HG02642 (cell line): ENCODE measurements around the gene PSMC1.
A peak's percentile ranks its signal among the peaks of the same experiment; 100 is the strongest.
"Not testable (repeated sequence)": the region's sequence is repeated elsewhere in the genome, so short reads cannot be mapped to it uniquely, and the experiment has no call there.

Experiments
- ATAC-seq: cut with Tn5 transposase; IDR thresholded peaks from one replicate; pipeline ENCODE4 v1.9.1; 2021; ENCODE audit warnings: mild to moderate bottlenecking; ENCODE audit not compliant: unreplicated experiment, poor library complexity

Gene PSMC1

DNA sequence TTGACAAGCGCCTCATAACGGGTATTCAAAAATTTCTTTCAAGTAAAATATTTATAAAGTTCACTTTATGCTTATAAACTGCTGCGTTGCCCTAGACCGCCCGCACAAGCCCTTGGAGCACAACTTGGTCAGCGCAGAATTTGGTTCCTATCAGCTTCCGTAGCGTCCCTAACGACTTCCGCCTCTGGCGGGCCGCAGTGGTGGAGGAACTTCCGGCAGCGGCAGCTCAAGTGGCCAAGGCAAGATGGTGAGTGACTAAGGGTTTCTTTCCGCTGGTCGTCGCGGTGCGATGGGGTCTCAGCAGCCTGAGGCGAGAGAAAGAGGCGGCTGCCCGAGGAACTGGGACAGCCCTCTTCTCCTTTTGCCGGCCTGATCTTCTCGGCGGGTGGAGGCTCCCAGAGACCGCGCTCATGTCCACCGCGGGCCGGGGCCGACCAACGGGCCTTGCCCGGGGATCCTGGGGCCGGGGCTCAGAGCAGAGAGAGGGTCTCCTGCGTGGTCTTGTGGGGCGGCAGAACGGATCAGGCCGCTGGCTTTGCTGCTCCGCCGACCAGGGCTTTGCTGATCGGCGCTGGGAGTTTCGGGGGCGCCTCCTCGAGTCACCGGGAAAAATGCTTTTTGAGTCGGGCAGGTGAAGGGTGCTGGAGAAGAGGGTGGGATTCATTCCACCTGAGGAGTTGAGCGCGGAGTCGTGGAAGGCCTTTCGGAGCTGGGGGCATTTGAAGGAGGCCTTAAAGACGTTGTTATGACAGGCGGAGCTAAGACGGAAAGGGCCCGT is at the start of gene PSMC1:
TSS of gene PSMC1 (plus strand) at position 200 of the 778 bp plus-strand sequence. CDS start at position 245, 45 bp downstream.
- peak; percentile 98 for ATAC-seq

DNA sequence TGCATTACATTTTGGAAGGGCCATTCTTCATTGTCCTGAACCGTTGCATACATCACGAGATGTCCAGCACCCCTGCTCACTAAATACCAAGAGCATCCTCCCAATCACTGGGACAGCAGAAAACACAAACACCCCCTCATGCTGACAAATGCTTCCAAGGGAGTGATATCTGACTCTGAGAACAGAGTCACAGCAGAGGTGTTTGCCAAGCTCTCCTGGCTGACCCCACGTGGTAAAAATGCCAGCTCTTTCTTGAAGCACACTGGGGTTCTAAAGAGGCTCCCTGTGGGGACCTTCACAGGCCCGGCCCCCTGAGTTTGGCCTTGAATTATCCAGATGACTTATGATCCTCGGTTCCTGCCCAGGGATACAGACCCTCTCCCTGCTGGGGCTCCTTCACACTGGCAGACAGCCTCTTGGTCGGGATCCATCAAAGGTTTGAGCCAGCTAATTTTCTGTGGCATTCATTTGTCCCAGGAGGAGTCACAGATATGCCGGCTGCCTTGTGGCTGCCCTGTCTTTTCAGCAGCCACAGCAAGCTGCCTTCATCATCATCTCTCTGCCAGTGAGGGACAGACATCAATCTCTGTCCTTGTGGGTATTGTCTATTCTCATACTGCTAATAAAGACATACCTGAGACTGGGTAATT is 43.1 kb upstream of the PSMC1 start:
- no peak for ATAC-seq

DNA sequence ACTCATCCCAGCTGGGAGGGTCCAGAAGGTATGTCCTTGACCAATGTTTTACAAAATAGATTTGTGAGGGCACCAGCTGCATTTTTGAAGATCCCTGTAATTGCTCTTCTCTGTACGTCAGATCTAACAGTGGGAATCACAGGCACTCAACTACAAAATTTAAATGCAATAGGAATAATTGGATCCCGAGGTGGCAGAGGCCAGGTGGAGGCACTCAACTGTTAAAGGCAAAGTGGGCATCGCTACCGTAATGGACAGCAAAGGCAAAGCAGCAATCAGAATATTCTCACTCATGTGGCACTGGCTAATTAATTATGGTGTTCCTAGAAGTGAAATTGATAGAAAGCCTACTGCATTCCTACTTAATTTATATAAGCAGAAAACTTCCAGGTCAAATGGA is 27.9 kb upstream of the PSMC1 start:
- ATAC-seq, result no peak

DNA sequence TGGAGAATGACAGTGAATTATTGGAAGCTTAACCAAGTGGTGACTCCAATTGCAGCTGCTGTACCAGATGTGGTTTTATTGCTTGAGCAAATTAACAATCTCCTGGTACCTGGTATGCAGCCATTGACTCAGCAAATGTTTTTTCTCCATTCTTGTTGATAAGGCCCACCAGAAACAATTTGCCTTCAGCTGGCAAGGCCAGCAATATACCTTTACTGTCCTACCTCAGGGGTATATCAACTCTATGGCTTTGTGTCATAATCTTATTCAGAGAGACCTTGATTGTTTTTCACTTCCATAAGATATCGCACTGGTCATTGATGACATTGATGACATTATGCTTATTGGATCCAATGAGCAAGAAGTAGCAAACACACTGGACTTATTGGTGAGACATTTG is 26.4 kb upstream of the PSMC1 start:
- ATAC-seq, result not testable (repeated sequence)

DNA sequence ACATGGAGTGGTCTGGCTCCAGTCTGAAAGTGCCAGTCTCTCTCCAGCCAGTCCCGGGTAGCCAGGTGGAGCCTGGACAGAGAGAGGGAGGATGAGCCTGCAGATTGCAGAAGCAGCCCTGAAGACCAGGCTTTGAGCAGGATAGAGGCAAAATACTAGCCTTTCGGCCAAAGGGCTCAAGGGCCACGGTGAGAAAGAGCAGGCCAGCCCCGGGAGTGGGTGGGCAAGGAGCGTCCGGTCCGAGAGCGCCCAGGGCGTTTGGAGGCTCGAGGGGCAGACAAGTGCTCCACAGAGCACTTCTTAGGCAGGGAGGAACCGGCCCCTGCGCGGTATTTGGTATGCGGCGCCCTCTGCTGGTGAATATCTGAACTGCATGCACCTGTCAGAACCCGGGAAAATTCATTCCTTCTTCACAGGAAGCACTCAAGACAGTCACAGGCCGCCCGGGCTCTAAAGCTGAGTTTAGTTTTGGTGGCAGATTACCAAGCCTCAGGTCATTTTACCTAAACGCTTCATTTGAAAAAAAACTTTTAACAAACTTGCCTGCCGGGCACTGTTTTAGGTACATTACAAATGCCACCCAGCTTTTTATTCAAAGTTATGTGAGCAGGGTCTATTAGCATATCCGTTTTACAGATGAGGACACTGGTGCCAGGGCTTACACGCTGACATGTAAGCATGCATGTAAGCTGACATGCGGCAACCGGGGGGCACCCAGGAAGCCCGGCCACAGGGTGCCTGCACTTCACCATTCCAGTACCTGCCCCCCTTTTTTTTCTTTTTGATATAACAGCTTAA is 21.0 kb upstream of the PSMC1 start:
- peak; percentile 74 for ATAC-seq

DNA sequence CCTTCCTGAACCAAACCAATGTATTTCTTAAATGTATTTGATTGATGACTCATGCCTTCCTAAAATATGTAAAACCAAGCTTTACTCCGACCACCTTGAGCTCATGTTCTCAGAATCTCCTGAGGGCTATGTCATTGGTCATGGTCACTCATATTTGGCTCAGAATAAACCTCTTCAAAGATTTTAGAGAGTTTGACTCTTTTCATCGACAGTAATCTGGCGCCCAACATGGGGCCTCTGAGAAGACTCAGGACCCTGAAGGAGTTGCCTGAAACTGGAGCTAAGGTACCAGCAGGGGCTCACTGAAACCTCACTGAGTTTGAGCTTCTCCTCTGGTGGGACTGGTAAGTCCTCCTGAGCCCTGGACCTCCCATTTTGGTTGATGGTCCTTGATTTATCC is 17.2 kb upstream of the PSMC1 start:
- ATAC-seq, result no peak

DNA sequence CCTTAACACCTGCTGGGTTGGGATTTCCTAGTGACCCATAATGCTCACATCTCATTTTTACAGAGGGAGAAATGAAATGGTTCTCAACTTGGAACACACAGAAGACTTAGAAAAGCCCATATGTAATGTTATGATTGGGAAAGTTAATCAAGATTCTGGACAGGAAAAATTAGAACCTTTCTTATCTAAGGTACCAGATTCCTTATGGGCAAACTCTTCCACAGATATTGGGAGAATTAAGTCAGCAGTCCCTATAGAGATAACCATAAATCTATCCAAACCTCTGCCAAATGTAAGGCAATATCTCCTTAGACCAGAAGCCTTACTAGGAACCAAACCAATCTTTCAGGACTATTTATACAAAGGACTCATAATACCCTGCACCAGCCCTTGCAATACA is 13.9 kb upstream of the PSMC1 start:
- no peak for ATAC-seq

DNA sequence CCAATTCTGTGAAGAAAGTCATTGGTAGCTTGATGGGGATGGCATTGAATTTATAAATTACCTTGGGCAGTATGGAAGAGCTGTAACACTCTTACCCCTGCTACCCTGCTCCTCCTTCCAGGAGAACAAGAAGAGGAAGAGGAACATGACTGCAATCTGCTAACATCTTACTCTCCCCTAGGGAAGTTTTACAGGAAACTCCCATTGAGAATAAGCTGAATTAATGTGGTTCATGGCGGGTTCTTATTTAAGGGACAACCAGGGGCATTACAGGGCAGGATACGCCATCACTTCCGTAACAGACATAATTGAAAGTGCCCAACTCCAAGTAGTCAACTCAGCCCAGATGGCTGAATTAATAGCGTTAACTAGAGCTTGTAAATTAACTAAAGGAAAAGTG is 9.4 kb upstream of the PSMC1 start:
- no peak for ATAC-seq

DNA sequence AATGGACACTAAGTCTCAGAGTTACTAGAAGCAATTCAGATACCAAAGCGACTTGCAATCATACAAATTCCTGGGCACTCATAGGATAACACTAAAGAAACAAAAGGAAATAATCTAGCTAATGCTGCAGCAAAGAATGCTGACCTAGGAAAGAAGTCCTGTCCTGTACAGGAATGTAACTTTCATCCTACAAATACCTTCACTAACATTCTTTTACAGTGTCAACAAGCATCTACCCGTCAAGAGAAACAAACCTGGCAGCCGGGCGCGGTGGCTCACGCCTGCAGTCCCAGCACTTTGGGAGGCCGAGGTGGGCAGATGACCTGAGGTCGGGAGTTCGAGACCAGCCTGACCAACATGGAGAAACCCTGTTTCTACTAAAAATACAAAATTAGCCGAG is 8.9 kb upstream of the PSMC1 start:
- not testable (repeated sequence) for ATAC-seq

DNA sequence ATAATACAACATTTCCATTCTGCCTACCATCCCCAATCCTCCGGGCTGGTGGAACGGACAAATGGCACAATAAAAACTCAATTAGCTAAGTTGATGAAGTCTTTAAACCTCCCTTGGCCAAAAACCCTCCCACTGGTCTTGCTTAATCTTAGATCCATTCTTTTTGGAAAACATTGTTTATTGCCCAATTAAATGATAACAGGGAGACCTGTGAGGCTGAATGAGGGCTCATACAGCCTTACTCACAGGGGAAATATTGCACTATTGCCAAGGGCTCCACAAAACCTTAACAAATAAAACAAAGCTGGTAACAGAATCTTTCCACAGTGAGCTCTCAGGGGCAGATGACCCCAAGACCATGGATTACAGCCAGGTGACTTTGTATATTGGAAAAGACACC is 7.8 kb upstream of the PSMC1 start:
- ATAC-seq, result no peak

DNA sequence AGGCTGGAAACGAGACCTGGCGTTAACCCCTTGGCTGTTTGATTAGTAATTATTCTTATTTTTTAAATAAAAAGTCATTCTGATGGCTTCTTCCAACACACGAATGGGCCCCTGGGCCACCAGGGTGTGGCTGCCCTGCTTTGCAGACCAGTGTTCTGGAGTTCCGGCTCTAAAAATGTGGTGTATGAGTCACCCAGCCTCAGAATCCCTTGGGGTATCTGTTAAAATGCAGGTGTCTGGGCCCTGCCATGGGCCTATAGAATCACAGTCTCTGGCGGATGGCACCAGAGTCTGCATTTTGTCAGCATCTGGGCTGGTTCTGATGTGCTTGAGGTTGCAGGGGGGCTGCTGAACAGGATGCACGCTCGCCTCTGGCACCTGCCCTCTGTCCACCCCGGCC is 2.5 kb upstream of the PSMC1 start:
- ATAC-seq, result no peak

DNA sequence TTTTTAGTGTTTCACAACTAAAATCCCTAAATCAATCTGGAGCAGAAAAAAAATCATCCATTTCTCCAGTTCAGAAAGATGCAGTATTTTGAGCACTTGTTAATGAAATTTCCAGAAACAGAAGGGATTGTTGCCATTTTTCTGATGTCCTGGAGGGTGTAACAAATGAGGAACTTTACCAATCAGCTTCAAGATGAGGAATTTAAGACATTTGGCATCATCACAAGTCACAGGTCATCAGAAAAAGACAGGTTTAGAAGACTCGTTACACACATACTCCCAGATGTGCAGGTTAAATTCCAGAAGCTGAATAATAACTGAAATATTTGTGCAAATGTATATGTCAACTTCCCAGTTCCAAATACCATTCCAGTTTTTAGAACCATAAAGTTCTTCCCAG is 482 bp upstream of the PSMC1 start:
- ATAC-seq, result no peak

DNA sequence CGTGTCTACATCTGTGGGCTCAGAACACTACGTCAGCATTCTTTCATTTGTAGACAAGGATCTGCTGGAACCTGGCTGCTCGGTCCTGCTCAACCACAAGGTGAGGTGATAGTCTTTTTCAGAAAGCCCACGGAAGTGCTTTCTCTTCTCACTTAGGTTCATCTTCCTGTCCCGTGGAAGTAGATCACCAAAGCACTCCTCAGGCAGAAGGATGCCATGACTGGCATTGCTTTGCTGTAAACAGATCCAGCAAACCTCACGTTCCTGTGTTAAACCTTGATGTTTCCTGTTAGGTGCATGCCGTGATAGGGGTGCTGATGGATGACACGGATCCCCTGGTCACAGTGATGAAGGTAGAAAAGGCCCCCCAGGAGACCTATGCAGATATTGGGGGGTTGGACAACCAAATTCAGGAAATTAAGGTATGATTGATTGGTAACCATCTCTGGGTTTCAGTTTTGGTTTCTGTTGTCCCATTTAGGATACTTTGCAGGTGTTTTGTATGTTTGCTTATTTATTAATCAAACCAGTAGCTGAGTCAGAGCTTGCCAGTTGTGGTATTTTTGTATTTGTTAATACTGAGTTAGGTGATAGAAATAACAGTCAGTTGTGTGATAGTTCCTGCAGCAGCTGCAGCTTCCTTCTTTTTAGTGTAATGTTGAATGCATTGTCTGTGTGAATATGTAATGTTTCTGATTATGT is 7.5 kb downstream of the PSMC1 start:
- ATAC-seq, result peak; percentile 75

DNA sequence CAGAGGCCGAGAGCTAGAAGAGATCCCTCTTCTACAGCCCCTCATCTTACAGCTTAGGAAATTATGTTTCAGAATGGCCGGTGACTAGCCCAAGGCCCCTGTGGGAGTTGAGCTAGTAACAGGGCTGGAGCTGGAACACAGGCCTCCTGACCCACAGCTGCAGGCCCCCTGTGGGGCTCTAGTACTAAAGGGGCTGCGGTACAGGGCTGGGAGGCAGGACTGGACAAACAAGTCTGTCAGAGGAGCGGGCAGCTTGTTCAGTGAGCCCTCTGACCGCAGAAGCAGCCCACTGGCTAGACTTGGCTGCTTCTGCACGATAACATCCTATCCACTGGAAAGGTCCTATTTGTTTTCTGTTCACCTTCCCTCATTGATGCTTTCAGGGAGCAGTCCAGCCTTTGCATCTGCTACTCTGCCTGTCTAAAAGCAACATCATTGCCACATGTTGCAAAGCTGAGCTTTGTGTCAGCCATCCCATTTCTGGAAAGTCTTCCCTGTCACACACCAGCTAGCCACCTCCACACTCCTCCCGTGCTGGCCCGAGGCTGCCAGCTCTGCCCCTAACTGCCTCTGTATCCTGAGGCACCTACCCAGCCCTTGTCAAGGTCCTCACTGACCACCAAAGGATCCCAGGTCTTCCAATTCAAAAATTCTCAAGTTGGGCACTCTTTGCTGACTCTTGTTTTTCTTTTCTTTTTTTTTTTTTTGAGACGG is 10.2 kb downstream of the PSMC1 start:
- ATAC-seq, result no peak

DNA sequence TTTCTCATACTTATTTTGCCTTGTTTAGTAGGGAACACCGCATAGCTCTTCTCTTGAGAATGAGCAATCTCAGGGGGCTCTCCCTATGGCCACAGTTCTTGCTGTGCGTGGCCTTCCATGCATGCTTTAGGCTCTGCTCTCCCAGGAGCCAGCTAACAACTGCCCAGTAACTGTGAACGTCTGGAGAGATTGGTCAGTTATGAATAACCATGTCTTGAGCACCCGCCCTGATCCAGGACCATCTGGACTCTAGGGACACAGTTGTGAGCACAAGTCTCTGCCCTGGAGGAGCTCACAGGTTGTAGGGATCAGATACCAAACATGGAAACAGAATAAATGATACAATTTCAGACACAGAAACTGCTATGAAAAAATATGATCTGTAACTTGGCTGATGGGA is 12.1 kb downstream of the PSMC1 start:
- ATAC-seq, result no peak

DNA sequence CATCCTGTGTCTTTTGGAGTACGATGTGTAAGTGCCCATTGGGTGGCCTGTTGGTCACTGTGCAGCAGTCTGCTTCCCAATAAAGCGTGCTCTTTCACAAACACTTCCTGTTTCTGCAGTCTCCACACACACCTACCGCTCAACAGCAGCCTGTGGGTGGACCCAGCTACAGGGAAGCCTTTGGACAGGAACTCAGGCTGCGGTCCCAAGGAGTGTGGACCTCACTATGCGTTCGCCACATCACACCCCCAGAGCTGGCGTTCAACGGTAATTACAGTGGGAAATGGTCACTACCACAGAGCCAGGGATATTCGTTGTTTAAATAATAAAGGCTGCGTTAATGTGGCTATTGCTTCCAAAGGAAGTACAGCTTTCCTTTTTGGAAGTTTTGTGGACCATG is 16.2 kb downstream of the PSMC1 start:
- no peak for ATAC-seq

DNA sequence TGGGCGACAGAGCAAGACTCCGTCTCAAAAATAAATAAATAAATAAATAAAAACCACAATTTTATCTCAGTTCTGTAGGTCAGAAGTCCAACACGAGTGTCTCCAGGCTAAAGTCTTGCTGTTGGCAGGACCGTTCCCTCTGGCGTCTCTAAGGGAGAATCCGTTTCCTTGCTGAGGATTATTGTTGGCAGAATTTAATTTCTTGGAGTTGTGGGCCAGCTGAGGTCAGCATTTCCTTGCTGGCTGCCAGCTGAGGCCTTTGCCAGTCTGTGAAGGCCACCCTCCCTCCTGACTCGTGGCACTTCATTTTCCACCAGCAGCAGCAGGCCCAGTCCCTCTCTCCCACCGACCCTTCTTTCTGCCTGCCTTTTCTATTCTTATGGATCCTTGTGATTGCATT is 17.2 kb downstream of the PSMC1 start:
- ATAC-seq, result no peak

DNA sequence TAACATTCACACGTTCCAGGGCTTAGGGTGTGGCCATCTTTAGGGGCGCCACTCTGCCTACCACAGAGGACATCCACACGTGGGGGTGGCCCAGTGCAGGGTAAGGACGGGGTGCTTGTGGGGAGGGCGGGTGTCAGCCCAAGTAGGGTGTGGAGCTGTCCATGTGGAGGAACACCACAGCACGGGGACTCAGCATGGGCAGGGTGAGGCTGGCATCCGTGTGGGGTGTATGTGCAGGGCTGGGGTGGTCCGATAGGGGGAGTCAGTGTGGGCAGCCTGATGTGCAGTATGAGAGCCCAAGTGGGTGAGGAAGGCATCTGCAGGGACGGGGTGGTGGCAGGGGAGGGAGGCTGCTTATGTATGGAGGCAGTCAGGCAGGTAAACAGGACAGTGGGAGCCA is 17.7 kb downstream of the PSMC1 start:
- ATAC-seq, result no peak

DNA sequence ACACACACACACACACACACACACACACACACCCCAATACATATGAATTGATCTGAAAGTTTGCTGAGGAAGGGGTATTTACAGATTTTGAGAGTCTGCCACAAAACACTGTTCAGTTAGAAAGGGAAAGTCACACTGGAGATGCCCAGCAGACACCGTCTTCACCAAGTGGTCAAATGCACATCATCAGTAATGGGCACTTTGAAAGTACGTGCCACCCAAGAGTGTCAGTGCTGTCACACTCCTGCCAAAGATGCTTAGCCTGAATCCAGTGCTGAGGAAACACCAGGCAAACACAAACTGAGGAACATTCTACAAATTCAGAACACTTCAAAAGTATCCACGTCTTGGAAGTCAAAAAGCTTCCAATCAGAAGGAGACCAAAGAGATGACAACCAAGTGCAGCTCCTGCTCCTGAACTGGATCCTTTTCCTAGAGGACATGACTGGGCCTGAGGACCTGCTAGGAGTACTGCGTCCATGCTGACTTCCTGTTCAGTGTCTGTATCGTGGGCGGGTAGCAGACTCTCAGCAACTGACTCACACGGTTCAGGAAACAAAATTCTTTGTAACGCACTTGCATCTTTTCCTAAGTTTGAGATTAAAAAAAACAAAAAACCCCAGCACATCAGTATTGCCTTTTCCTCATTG is 18.6 kb downstream of the PSMC1 start:
- no peak for ATAC-seq

DNA sequence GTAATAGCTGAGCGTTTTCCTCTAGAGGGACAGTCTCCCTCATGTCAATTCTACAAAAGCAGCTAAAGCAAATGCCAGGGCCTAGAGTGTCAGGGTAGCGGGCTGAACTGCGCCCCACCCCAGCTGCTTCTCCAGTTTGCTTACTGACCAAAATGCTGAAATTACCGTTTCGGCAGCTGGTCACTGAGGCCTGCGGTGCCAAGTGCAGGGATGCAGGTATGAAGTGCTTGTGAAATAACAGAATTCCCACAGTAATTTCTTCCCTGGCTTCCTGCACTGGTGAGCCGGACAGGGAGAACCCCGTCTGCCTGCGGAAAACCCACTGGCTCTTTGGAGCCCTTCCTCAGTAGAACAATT is 19.1 kb downstream of the PSMC1 start:
- ATAC-seq, result no peak
